Gastrocnemius medialis (tissue), 4 donors: ENCODE data around the gene CTDSP1.

Experiments
- CTCF ChIP-seq, 5 experiments: fragments of 450-650 bp in 3 of 5; fragments of 200-600 bp in 2 of 5; sonication (generic) in 2 of 5; IDR thresholded peaks in 4 of 5; conservative IDR thresholded peaks in 1 of 5; 1 replicate in 4 of 5; 2 replicates in 1 of 5; pipeline ENCODE4 v1.5.1; 2016 to 2019; ENCODE audit warnings: antibody characterized with exemption in 5 of 5, mild to moderate bottlenecking in 3 of 5, moderate library complexity in 3 of 5
- POLR2A ChIP-seq, 2 donors: fragments of 450-650 bp; IDR thresholded peaks; one replicate each; pipeline ENCODE4 v1.6.1; 2017; ENCODE audit warnings: antibody characterized with exemption in 2 of 2, mild to moderate bottlenecking in 2 of 2, moderate library complexity in 2 of 2

- no peak for TF ChIP-seq CTCF (IDR thresholded peaks at IDR 0.05 in 4 of 5, conservative IDR thresholded peaks at IDR 0.05 in 1 of 5)
- no peak for TF ChIP-seq POLR2A (IDR thresholded peaks at IDR 0.05)
These were observed 4.2 kb upstream of the CTDSP1 start for GRCh38 chr2:218395456-218395825.
